ENCODE measurements around the gene RERE. TPM values are rescaled to one million over a fixed set of nuclear protein-coding genes. Genes with fewer than 3 reads are reported as not detected.
A peak's percentile ranks its signal among the peaks of the same experiment; 100 is the strongest.

Gene RERE
- total RNA-seq, 4 donors from 2014 or later = 51.2 to 1,226 (median 253) TPM

DNA sequence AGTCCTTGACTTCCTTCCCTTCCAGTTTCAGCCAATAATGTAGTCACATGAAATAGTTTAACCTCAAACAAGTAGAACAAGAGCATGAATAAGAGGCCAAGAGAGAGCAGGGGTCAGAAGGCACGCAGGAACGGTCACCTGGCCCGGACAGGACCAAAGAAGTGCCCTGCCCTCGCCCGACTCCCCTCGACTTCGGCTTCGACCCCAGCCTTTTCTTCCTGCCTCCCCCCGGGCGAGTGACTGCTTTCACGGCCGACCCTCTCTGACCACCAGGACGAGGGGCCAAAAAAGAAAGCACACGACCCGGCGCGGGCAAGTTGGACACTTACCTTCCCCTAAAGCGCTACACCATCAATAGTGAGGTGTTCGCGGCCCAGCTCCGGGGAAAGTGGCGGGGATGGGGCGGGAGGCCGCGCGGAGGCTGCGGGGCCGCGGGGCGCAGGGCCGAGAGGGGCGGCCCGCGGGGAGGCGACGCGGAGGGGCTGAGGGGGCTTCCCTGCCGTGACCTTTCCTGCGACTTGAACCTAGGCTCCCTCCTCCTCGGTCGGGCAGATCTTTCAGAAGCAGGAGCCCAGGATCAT is 519 bp downstream of the RERE start:
- H3K36me3 ChIP-seq = no peaks in the 10 kb centered on the region
- no peaks in the 10 kb centered on the region for H3K9me3 ChIP-seq
- H3K27ac ChIP-seq = peak overlapping the region; percentile 97 to 98
- peak overlapping the region; percentile 66 to 95 for H3K4me3 ChIP-seq
- H3K4me1 ChIP-seq = no peaks in the 10 kb centered on the region
- DNase-seq = peak; percentile 30 to 38
- intact Hi-C loops (cut with DNase I; ENCODE audit: low total_unique reads) = no loop called here
- no peaks in the 10 kb centered on the region for H3K27me3 ChIP-seq
- TF ChIP-seq CTCF (IDR thresholded peaks at IDR 0.05) (no peak), POLR2A (IDR thresholded peaks at IDR 0.05) (no peak)

GRCh38 chr1:8816264-8816663 is 1.2 kb downstream of the RERE start:
- H3K4me1 ChIP-seq = no peaks in the 10 kb centered on the region
- H3K27me3 ChIP-seq = no peaks in the 10 kb centered on the region
- H3K9me3 ChIP-seq = no peaks in the 10 kb centered on the region
- TF ChIP-seq POLR2A (IDR thresholded peaks at IDR 0.05) (no peak), CTCF (IDR thresholded peaks at IDR 0.05) (no peak)
- H3K4me3 ChIP-seq = peak overlapping the region; percentile 66 to 95
- no peak for DNase-seq
- H3K36me3 ChIP-seq = no peaks in the 10 kb centered on the region
- intact Hi-C loops (cut with DNase I; ENCODE audit: low total_unique reads) = no loop called here
- H3K27ac ChIP-seq = peak overlapping the region; percentile 97 to 98

- Histone ChIP-seq H3K27ac (peak overlapping the region; percentile 97 to 98), H3K4me3 (peak overlapping the region; percentile 66 to 95), H3K4me1 (no peaks in the 10 kb centered on the region), H3K36me3 (no peaks in the 10 kb centered on the region), H3K9me3 (no peaks in the 10 kb centered on the region), H3K27me3 (no peaks in the 10 kb centered on the region)
- TF ChIP-seq CTCF (IDR thresholded peaks at IDR 0.05) (no peak), POLR2A (IDR thresholded peaks at IDR 0.05) (no peak)
- no peak for DNase-seq
- intact Hi-C loops (cut with DNase I; ENCODE audit: low total_unique reads) = no loop called here
Observed at GRCh38 chr1:8815582-8816151, 1.8 kb downstream of the RERE start.

DNA sequence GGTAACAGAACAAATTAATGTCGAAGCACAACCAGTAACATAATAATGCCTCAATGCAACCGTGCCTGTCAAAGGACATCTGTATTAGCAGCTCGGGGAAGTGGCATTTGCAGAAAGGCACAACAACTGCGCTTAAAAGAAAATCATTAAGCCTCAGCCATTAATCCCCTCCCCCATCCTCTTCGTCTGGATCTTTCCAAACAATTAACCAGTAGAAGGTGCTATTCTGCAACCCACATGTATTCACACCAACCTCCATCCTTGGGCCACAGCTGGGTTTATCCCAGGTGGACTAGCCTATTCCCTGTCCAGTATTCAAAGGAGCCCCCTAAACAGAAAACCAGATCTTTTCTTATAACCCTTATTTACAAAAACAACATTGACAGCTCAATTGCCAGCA is 2.6 kb downstream of the RERE start:
- peak in 1 of 4 experiments; percentile 19 for TF ChIP-seq CTCF (IDR thresholded peaks at IDR 0.05)
- TF ChIP-seq POLR2A (IDR thresholded peaks at IDR 0.05) = no peak
- Histone ChIP-seq H3K27ac (peak overlapping the region in 1 of 2 donors; percentile 98), H3K4me1 (no peaks in the 10 kb centered on the region), H3K4me3 (no peak overlapping the region), H3K36me3 (no peaks in the 10 kb centered on the region), H3K27me3 (no peaks in the 10 kb centered on the region), H3K9me3 (no peaks in the 10 kb centered on the region)
- no peak for DNase-seq
- intact Hi-C loops (cut with DNase I; ENCODE audit: low total_unique reads) = no loop called here

DNA sequence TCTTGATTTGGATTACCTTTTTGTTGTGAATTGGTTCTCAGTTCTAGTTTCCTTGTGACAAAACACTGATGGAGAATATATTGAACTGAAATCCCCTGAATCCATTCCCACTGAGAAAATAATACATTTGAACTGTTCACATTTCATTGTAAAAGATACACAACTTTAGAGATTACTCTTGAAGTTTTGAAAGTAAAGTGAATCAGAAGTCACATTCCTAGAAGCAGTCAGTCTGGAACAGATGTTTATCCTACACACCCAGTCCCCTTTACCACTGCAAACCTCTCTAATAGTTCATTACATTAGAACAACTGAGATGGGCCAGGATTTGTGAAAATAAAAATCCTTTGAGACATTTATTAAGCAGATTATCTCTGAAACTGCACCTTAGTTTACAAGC is 3.4 kb downstream of the RERE start:
- Histone ChIP-seq H3K36me3 (no peaks in the 10 kb centered on the region), H3K4me1 (no peaks in the 10 kb centered on the region), H3K27ac (peak overlapping the region in 1 of 2 donors; percentile 9), H3K9me3 (no peaks in the 10 kb centered on the region), H3K27me3 (no peaks in the 10 kb centered on the region), H3K4me3 (no peak overlapping the region)
- TF ChIP-seq POLR2A (IDR thresholded peaks at IDR 0.05) (no peak), CTCF (IDR thresholded peaks at IDR 0.05) (no peak)
- intact Hi-C loops (cut with DNase I; ENCODE audit: low total_unique reads) = no loop called here
- DNase-seq = no peak

Data from uterus (tissue), 4 donors.